Gastrocnemius medialis (tissue), 4 donors: ENCODE data around the gene EXOSC3. TPM values are rescaled to one million over a fixed set of nuclear protein-coding genes. Genes with fewer than 3 reads are reported as not detected.

Experiments
- ATAC-seq, 2 donors: fragments of 150-250 bp; one replicate each; pipeline ENCODE4 v1.9.1; 2016
- DNase-seq, 2 donors: peaks; one replicate each; pipeline ENCODE4 v3.0.0-alpha.2; 2019
- H3K27ac ChIP-seq, 4 donors: fragments of 200-600 bp; sonication (generic); 1 replicate in 1 of 4; 2 replicates in 3 of 4; pipeline ENCODE4 v1.5.1; 2016 to 2018; ENCODE audit warnings: mild to moderate bottlenecking in 2 of 4, moderate library complexity in 1 of 4
- H3K27me3 ChIP-seq, 3 donors: fragments of 200-600 bp; sonication (generic) in 2 of 3; 1 replicate in 1 of 3; 2 replicates in 2 of 3; pipeline versions ENCODE4 v1.5.1 to v1.6.0; 2016 to 2019; ENCODE audit warnings: mild to moderate bottlenecking in 1 of 3, moderate library complexity in 1 of 3
- H3K36me3 ChIP-seq, 2 donors: fragments of 200-600 bp; sonication (generic) in 1 of 2; one replicate each; pipeline ENCODE4 v1.5.1; 2017 to 2018
- H3K4me1 ChIP-seq, 2 donors: fragments of 200-600 bp; sonication (generic) in 1 of 2; one replicate each; pipeline ENCODE4 v1.5.1; 2016 to 2017; ENCODE audit warnings: mild to moderate bottlenecking in 2 of 2
- H3K4me3 ChIP-seq, 4 donors: fragments of 200-600 bp; sonication (generic) in 3 of 4; 1 replicate in 1 of 4; 2 replicates in 3 of 4; pipeline ENCODE4 v1.5.1; 2016 to 2019; ENCODE audit warnings: mild to moderate bottlenecking in 2 of 4
- H3K9me3 ChIP-seq, 3 donors: fragments of 200-600 bp; sonication (generic) in 2 of 3; 1 replicate in 1 of 3; 2 replicates in 2 of 3; pipeline ENCODE4 v1.5.1; 2016 to 2019
- POLR2A ChIP-seq, 2 donors: fragments of 450-650 bp; IDR thresholded peaks; one replicate each; pipeline ENCODE4 v1.6.1; 2017; ENCODE audit warnings: antibody characterized with exemption in 2 of 2, mild to moderate bottlenecking in 2 of 2, moderate library complexity in 2 of 2
- in situ Hi-C, 4 donors: fragments of 200-750 bp; cut with MboI; loops; one replicate each; pipeline versions ENCODE4 v1.15.0 to v1.8.0; 2017; ENCODE audit warnings: low sequenced_read_pairs in 4 of 4
- intact Hi-C: fragments of 100-400 bp; cut with DNase I; formaldehyde crosslinking; loops from one replicate; pipeline ENCODE4 v1.15.1; 2023; ENCODE audit warnings: low total_unique reads
- total RNA-seq, 4 donors: library from RNA; depleted of rRNA; stranded (reverse); fragments of >200 nt; gene quantifications; one replicate each; pipeline versions ENCODE4 v1.1.0 to v1.2.3, GENCODE V29; 2016
- TF ChIP-seq, protein P1 (sequence below), 5 experiments: fragments of 450-650 bp in 3 of 5; fragments of 200-600 bp in 2 of 5; sonication (generic) in 2 of 5; IDR thresholded peaks in 4 of 5; conservative IDR thresholded peaks in 1 of 5; 1 replicate in 4 of 5; 2 replicates in 1 of 5; pipeline ENCODE4 v1.5.1; 2016 to 2019; ENCODE audit warnings: antibody characterized with exemption in 5 of 5, mild to moderate bottlenecking in 3 of 5, moderate library complexity in 3 of 5

Gene EXOSC3
- total RNA-seq, 4 donors from 2014 or later, result 15.6 to 46.7 (median 17.8) TPM

- no peaks in the 10 kb centered on the region for H3K27me3 ChIP-seq
- in situ Hi-C loops, result loop anchor here in 1 of 4 donors (25.0 kb wide), 1 partner anchor 661 kb away; the partner anchor contains the start of gene IGFBPL1
- H3K9me3 ChIP-seq, result no peaks in the 10 kb centered on the region
- DNase-seq (no peak), ATAC-seq (no peak)
- no peak overlapping the region for H3K27ac ChIP-seq
- no peaks in the 10 kb centered on the region for H3K36me3 ChIP-seq
- TF ChIP-seq POLR2A (IDR thresholded peaks at IDR 0.05), result no peak
- TF ChIP-seq, protein P1, sequence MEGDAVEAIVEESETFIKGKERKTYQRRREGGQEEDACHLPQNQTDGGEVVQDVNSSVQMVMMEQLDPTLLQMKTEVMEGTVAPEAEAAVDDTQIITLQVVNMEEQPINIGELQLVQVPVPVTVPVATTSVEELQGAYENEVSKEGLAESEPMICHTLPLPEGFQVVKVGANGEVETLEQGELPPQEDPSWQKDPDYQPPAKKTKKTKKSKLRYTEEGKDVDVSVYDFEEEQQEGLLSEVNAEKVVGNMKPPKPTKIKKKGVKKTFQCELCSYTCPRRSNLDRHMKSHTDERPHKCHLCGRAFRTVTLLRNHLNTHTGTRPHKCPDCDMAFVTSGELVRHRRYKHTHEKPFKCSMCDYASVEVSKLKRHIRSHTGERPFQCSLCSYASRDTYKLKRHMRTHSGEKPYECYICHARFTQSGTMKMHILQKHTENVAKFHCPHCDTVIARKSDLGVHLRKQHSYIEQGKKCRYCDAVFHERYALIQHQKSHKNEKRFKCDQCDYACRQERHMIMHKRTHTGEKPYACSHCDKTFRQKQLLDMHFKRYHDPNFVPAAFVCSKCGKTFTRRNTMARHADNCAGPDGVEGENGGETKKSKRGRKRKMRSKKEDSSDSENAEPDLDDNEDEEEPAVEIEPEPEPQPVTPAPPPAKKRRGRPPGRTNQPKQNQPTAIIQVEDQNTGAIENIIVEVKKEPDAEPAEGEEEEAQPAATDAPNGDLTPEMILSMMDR (IDR thresholded peaks at IDR 0.05 in 4 of 5, conservative IDR thresholded peaks at IDR 0.05 in 1 of 5), result no peak
- intact Hi-C loops, result loop anchor here (5.0 kb wide), 1 partner anchor 169 kb away; no protein-coding TSS in a partner anchor
- peaks cover 3 to 14% of the 10 kb centered on the region in 2 donors for H3K4me1 ChIP-seq
- no peak overlapping the region for H3K4me3 ChIP-seq
Measured at GRCh38 chr9:37751186-37751585, 33.7 kb downstream of the EXOSC3 start.

DNA sequence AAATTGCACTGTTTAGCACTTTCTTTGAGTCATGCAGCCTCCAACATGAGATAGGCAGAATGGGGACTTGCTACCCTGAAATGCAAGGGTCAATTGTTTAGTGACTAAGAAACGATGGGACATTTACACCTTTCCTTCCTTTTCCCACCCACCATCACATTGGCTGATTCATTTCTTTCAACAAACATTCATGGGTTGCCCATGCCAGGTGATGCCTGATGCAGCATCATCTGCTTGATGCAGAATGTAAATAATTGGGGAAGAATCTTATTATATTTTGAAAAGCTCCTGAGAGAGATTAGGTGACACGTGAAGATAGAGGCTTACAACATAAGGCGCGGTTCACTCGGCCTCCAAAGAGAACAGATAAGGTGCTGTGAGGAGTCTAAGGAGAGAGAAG lies 35.7 kb downstream of the EXOSC3 start:
- Histone ChIP-seq H3K36me3 (no peaks in the 10 kb centered on the region), H3K4me3 (no peak overlapping the region), H3K4me1 (peaks cover 3 to 5% of the 10 kb centered on the region in 2 donors), H3K27me3 (no peaks in the 10 kb centered on the region), H3K9me3 (no peaks in the 10 kb centered on the region), H3K27ac (no peak overlapping the region)
- intact Hi-C loops, result no loop called here
- DNase-seq, result no peak
- no peak for ATAC-seq
- in situ Hi-C loops, result no loop called here
- no peak for TF ChIP-seq POLR2A (IDR thresholded peaks at IDR 0.05)
- TF ChIP-seq, protein P1 (IDR thresholded peaks at IDR 0.05 in 4 of 5, conservative IDR thresholded peaks at IDR 0.05 in 1 of 5), result no peak

DNA sequence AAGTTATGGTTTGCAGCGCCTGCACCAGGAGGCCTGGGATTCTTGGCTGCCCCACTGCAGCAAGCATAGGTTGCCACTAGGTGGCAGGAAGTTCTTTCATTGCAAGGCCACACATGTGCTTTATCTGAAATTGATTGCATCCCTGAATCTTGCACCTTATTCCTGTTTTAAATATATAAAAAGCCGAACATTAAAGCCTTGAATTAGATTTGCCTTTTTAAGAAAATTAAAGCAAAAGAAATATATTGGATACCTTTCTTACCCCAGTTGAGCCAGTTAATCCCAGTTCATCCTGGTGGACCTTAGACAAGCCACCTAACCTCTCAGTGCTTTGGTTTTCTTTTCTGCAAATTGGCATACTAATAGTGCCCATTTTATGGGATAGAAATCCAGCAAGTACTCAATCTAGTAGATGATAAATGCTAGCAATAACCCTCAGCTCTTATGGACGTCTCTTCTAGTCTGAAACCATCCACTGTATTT lies 37.6 kb downstream of the EXOSC3 start:
- DNase-seq (peak; percentile 27), ATAC-seq (peak; percentile 82)
- Histone ChIP-seq H3K9me3 (no peaks in the 10 kb centered on the region), H3K4me1 (no peaks in the 10 kb centered on the region), H3K36me3 (no peaks in the 10 kb centered on the region), H3K27ac (no peak overlapping the region), H3K4me3 (no peak overlapping the region), H3K27me3 (no peaks in the 10 kb centered on the region)
- intact Hi-C loops (no loop called here), in situ Hi-C loops (no loop called here)
- no peak for TF ChIP-seq POLR2A (IDR thresholded peaks at IDR 0.05)
- TF ChIP-seq, protein P1 (IDR thresholded peaks at IDR 0.05 in 4 of 5, conservative IDR thresholded peaks at IDR 0.05 in 1 of 5), result peak; percentile 35 to 85 (median 62)

DNA sequence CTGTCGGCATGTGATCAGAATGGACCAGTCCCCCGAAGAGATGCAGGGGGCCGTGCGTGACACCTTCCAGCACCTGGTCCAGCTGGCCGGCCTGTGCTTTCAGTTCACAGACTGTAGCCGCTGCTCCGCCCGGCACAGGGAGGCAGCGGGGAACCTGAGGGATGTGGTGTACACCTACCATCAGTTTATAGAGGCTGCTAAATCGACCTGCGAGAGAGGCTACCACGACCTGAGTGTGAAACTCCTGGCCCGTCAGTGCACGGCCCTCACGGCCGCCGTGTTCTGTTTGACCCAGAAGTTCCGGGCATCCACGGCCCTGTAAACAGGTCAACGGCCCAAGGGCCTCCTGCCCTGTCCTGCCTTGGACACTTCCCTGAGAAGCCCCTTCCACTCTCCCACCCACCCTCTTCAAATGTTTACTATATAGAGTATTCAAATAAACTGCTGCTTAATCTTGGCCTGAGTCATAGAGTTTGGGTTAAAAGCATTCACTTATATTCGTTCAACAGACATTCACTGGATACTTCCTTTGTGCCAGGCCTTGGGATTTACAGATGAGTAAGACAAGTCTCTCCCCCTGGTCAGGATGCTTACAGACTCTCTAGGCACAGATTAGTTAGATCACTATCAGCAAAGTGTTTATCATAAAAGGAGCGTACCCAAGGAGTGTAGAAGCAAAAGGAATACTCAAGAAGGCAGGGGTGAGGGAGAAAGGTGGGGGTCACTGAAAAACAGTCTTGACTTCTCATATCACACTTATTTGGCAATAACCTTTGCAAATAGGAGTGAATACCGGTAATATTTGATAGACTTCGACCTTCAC lies 38.2 kb downstream of the EXOSC3 start:
- H3K36me3 ChIP-seq, result no peaks in the 10 kb centered on the region
- TF ChIP-seq POLR2A (IDR thresholded peaks at IDR 0.05), result no peak
- TF ChIP-seq, protein P1 (IDR thresholded peaks at IDR 0.05 in 4 of 5, conservative IDR thresholded peaks at IDR 0.05 in 1 of 5), result no peak
- H3K9me3 ChIP-seq, result no peaks in the 10 kb centered on the region
- DNase-seq (no peak), ATAC-seq (peak in 1 of 2 donors; percentile 30)
- no peaks in the 10 kb centered on the region for H3K4me1 ChIP-seq
- intact Hi-C loops (no loop called here), in situ Hi-C loops (no loop called here)
- H3K27me3 ChIP-seq, result no peaks in the 10 kb centered on the region
- no peak overlapping the region for H3K4me3 ChIP-seq
- no peak overlapping the region for H3K27ac ChIP-seq
